K562 treated with DMSO at 1 percent for 4 hours (cell line): ENCODE measurements around the gene OR6S1. TPM values are rescaled to one million over a fixed set of nuclear protein-coding genes. Genes with fewer than 3 reads are reported as not detected.

ENCODE experiments used
- total RNA-seq: library from RNA; unstranded; fragments of 300-600 nt; gene quantifications from 2 replicates; pipeline ENCODE4 v1.2.3, GENCODE V29; 2022; ENCODE audit not compliant: insufficient read depth

Gene OR6S1
- not detected in 2 replicates for total RNA-seq

DNA sequence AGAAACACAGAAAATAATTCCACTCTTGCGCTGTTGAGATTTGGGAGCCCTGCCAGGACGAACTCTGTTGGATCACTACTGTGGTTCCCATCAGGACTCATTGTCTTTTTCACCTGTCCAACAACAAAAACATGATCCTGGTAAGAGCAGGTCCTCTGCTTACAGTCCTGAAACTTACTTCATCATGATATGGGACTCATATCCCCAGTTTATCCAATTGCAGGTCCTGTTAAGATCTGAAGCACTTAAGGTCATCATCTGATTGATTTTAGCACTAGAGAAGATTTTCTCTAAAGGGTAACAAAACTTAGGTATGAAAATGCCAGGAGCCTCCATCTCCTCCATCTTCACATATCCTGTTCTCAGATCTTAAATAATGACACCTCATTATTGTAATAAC, at the start of gene OR6S1:
TSS of gene OR6S1 (minus strand) at position 101 of the 400 bp plus-strand sequence. CDS start at position 101, 0 bp downstream.

DNA sequence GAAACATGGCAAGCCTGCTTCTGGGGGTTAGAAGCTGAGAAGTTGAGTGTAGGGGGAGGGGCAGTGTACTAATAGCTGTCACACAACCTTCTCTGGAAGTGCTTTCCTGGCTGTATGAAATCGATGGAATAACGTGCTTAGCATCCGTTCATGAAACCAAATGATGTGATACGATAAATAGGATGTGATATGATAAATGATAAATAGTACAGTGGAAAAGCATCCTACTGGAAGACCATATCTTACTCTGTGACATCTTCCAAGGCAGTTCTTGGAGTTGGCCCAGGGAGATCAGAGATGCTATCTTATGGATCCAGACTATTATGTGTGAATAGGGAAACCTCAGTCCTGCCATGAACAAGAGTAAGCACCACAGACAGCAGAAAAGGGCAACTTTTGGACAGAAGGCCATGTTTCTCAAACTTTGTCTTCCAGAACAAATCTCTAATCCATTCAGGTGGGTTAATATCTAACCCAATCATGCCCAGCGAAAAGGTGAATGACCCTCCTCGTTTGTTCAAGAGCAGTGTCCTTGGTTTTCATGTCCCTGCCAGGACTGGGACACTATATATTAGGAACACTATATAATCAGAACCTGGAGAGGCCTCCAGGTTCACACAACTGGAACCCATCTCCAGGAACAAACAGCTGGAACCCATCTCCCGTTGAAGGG, 46.8 kb upstream of the OR6S1 start, which contains the start of gene ANG:
TSS of gene ANG (plus strand) at position 598 of the 673 bp plus-strand sequence. CDS start 4,801 bp downstream, outside the sequence.

DNA sequence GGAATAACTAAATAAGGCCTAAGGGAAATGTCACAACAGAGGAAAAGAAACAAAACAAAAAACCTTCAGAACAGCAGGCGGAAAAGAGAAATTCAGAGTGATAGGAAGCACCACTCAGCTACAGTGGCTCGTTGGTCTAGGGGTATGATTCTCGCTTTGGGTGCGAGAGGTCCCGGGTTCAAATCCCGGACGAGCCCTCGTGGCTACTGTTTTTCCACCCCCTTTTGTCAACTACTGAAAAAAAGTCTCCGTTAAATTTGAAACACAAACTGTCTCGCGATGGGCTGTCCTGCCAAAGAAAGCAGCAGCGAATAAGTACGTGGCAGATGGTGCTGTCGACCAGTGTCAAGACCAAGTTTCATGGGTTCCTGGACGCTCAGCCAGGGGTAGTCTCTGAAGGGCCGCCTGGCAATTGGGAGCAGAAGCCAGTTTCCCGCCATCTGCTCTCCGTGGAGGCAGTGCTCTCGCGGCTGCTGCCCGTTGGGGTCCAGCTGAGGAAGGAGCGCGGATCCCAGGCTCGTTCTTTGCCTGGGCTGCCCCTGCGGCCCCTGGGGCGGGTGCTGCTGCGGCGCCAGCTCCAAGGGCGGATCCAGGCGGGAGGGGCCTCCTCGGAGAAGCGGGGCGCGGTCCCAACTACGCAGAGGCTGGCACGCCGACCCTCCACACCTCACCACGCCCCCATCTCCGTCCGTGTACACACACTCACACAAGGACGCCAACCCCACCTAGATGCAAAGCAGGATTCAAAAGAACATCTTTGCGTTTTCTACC, 42.6 kb upstream of the OR6S1 start, which contains the start of gene RNASE4:
TSS of gene RNASE4 (plus strand) at position 670 of the 771 bp plus-strand sequence. CDS start 14,812 bp downstream, outside the sequence.

DNA sequence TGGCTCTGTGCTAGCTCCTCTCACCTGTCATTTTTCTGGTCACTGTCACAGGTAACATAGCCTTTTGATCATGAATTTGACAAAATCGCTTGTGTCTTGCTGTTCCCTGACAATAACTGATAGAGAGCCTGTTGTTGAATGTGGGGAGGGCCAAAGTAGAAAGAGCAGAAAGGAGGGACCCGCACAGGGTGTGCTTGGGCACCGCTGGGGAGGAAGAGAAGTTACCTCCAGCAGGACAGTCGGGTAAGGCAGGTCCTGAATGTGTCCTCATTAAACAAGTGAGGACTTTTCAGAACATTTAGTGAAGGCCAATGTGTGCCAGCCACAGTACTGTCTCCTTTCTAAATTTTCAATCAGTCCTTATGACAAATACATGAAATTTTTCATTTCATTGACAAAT, 50.3 kb downstream of the OR6S1 start, which contains the start of gene RNASE12:
TSS of gene RNASE12 (minus strand) at position 142 of the 400 bp plus-strand sequence. CDS start 653 bp downstream, outside the sequence.

Other genes with a start within 250 kb of the OR6S1 start
- gene TEP1, start 228.2 kb downstream of the OR6S1 start, total RNA-seq: 9.1 and 9.3 TPM in 2 replicates
- gene KLHL33, start 205.5 kb downstream of the OR6S1 start, total RNA-seq: 0.10 TPM in 1 of 2 replicates, not detected in the other
- 32.4 and 42.3 TPM in 2 replicates for gene OSGEP, start 186.9 kb downstream of the OR6S1 start, total RNA-seq
- gene APEX1, start 186.5 kb downstream of the OR6S1 start, total RNA-seq: 130 and 152 TPM in 2 replicates
- gene PIP4P1, start 180.3 kb downstream of the OR6S1 start, total RNA-seq: 21.9 and 22.0 TPM in 2 replicates
- gene PNP, start 172.3 kb downstream of the OR6S1 start, total RNA-seq: 75.8 and 87.0 TPM in 2 replicates
- gene RNASE10, start 136.2 kb downstream of the OR6S1 start, total RNA-seq: not detected in 2 replicates
- gene RNASE9, start 80.6 kb downstream of the OR6S1 start, total RNA-seq: not detected in 2 replicates
- gene RNASE11, start 53.7 kb downstream of the OR6S1 start, total RNA-seq: not detected in 2 replicates
- not detected in 2 replicates for gene RNASE12, start 50.3 kb downstream of the OR6S1 start, total RNA-seq
- 0.80 and 4.6 TPM in 2 replicates for gene RNASE4, start 42.9 kb upstream of the OR6S1 start, total RNA-seq
- gene ANG, start 47.1 kb upstream of the OR6S1 start, total RNA-seq: 1.7 TPM in 1 of 2 replicates, not detected in the other
- gene EDDM3A, start 104.2 kb upstream of the OR6S1 start, total RNA-seq: not detected in 2 replicates
- gene EDDM3B, start 126.7 kb upstream of the OR6S1 start, total RNA-seq: not detected in 2 replicates
- not detected in 2 replicates for gene RNASE6, start 139.6 kb upstream of the OR6S1 start, total RNA-seq
- gene RNASE1, start 161.2 kb upstream of the OR6S1 start, total RNA-seq: 20.2 and 38.3 TPM in 2 replicates
- not detected in 2 replicates for gene RNASE3, start 249.7 kb upstream of the OR6S1 start, total RNA-seq